HepG2 (cell line): Measurements from ENCODE around the gene TESK1. TPM values are rescaled to one million over a fixed set of nuclear protein-coding genes. Genes with fewer than 3 reads are reported as not detected.
A peak's percentile ranks its signal among the peaks of the same experiment; 100 is the strongest.

Source experiments
- FIP1L1 ChIP-seq: fragments of 200-400 bp; formaldehyde crosslinking; IDR thresholded peaks from 2 replicates; pipeline ENCODE4 v1.6.1; 2018; ENCODE audit warnings: low read depth, mild to moderate bottlenecking, low read length, moderate library complexity, borderline replicate concordance; ENCODE audit not compliant: insufficient read depth
- FOXM1 ChIP-seq: sonication (generic); formaldehyde crosslinking; IDR thresholded peaks from 2 replicates; pipeline ENCODE4 v1.5.0; 2020; ENCODE audit warnings: missing genetic modification reagents
- HES4 ChIP-seq: sonication (generic); formaldehyde crosslinking; IDR thresholded peaks from 2 replicates; pipeline ENCODE4 v1.9.0; 2021; ENCODE audit warnings: mild to moderate bottlenecking, missing genetic modification reagents, borderline replicate concordance
- MED1 ChIP-seq: sonication (generic); formaldehyde crosslinking; IDR thresholded peaks from 2 replicates; pipeline ENCODE4 v1.4.0; 2020; ENCODE audit warnings: missing genetic modification reagents
- MED13 ChIP-seq: sonication (generic); formaldehyde crosslinking; IDR thresholded peaks from 2 replicates; pipeline ENCODE4 v1.5.0; 2020; ENCODE audit warnings: missing genetic modification reagents
- NFIB ChIP-seq: sonication (generic); formaldehyde crosslinking; IDR thresholded peaks from 2 replicates; pipeline ENCODE4 v1.9.0; 2021; ENCODE audit warnings: missing genetic modification reagents, mild to moderate bottlenecking, borderline replicate concordance
- PRPF4 ChIP-seq: fragments of 200-400 bp; formaldehyde crosslinking; IDR thresholded peaks from 2 replicates; pipeline ENCODE4 v1.6.1; 2016; ENCODE audit warnings: low read length, low read depth; ENCODE audit not compliant: poor library complexity, severe bottlenecking
- SOX6 ChIP-seq, 2 experiments: fragments of 450-650 bp in 1 of 2; sonication (generic) in 1 of 2; formaldehyde crosslinking in 1 of 2; IDR thresholded peaks; 2 replicates each; pipeline versions ENCODE4 v1.4.0 to v1.6.1; 2017 to 2020; ENCODE audit warnings: antibody characterized with exemption in 1 of 2, mild to moderate bottlenecking in 1 of 2, missing genetic modification reagents in 1 of 2
- ZFP36L2 ChIP-seq: sonication (generic); formaldehyde crosslinking; IDR thresholded peaks from 2 replicates; pipeline ENCODE4 v1.4.0; 2020; ENCODE audit warnings: missing genetic modification reagents
- ZNF136 ChIP-seq: sonication (generic); formaldehyde crosslinking; IDR thresholded peaks from 2 replicates; pipeline ENCODE4 v1.8.1; 2022; ENCODE audit warnings: low read depth, mild to moderate bottlenecking, moderate library complexity, missing genetic modification reagents
- ZNF263 ChIP-seq: sonication (generic); formaldehyde crosslinking; IDR thresholded peaks from 2 replicates; pipeline ENCODE4 v1.4.0; 2020; ENCODE audit warnings: missing genetic modification reagents
- ZNF501 ChIP-seq: sonication (generic); formaldehyde crosslinking; IDR thresholded peaks from 2 replicates; pipeline ENCODE4 v1.5.1; 2020; ENCODE audit warnings: mild to moderate bottlenecking, moderate library complexity, missing genetic modification reagents
- ZNF567 ChIP-seq: sonication (generic); formaldehyde crosslinking; IDR thresholded peaks from 2 replicates; pipeline ENCODE4 v1.8.1; 2023; ENCODE audit warnings: mild to moderate bottlenecking, missing genetic modification reagents, borderline replicate concordance
- ZNF672 ChIP-seq: sonication (generic); formaldehyde crosslinking; IDR thresholded peaks from 2 replicates; pipeline ENCODE4 v1.8.1; 2022; ENCODE audit warnings: missing genetic modification reagents
- ZNF776 ChIP-seq: sonication (generic); formaldehyde crosslinking; IDR thresholded peaks from 2 replicates; pipeline ENCODE4 v1.4.0; 2020; ENCODE audit warnings: mild to moderate bottlenecking, missing genetic modification reagents
- ZNF816 ChIP-seq: sonication (generic); formaldehyde crosslinking; IDR thresholded peaks from 2 replicates; pipeline ENCODE4 v1.8.0; 2022; ENCODE audit warnings: missing genetic modification reagents, mild to moderate bottlenecking, borderline replicate concordance
- polyA plus RNA-seq, 8 experiments: library from polyadenylated mRNA; depleted of rRNA in 3 of 8; stranded (reverse) in 7 of 8; unstranded in 1 of 8; fragments of >200 nt; fragmentation: Illumina TruSeq in 4 of 8; extraction: Trizol in 4 of 8; gene quantifications; 2 replicates each; pipeline versions ENCODE4 v1.2.1 to v1.2.3, GENCODE V29; 2011 to 2016; ENCODE audit warnings: low read depth in 4 of 8, missing spikeins in 1 of 8, mixed read lengths in 1 of 8; ENCODE audit not compliant: insufficient read depth in 1 of 8
- total RNA-seq, 5 experiments: library from RNA; depleted of rRNA; stranded (reverse); fragments of >200 nt; fragmentation: Illumina TruSeq; extraction: Trizol; gene quantifications; 2 replicates each; pipeline ENCODE4 v1.2.3, GENCODE V29; 2016; ENCODE audit warnings: low read depth in 1 of 5
- TF ChIP-seq, protein P1 (sequence below): IDR thresholded peaks from 2 replicates; pipeline ENCODE4 v1.6.1; 2016; ENCODE audit warnings: control low read depth
- TF ChIP-seq, protein P2 (sequence below): sonication (generic); formaldehyde crosslinking; IDR thresholded peaks from 2 replicates; pipeline ENCODE4 v1.5.1; 2020; ENCODE audit warnings: mild to moderate bottlenecking, missing genetic modification reagents, borderline replicate concordance
- TF ChIP-seq, protein P3 (sequence below): IDR thresholded peaks from 2 replicates; pipeline ENCODE4 v1.6.1; 2012; ENCODE audit warnings: low read length, improper control_type of control experiment
- TF ChIP-seq, protein P4 (sequence below): fragments of 450-650 bp; IDR thresholded peaks from 2 replicates; pipeline ENCODE4 v1.6.1; 2016
- TF ChIP-seq, protein P5 (sequence below): IDR thresholded peaks from 2 replicates; pipeline ENCODE4 v1.6.1; 2018; ENCODE audit warnings: missing genetic modification reagents

TESK1 gene
- total and polyA plus RNA-seq, 2 of the 13 experiments (the other 11 are each of a cell fraction or from before 2014, with no cell fraction given), result 7.3 to 13.6 TPM

DNA sequence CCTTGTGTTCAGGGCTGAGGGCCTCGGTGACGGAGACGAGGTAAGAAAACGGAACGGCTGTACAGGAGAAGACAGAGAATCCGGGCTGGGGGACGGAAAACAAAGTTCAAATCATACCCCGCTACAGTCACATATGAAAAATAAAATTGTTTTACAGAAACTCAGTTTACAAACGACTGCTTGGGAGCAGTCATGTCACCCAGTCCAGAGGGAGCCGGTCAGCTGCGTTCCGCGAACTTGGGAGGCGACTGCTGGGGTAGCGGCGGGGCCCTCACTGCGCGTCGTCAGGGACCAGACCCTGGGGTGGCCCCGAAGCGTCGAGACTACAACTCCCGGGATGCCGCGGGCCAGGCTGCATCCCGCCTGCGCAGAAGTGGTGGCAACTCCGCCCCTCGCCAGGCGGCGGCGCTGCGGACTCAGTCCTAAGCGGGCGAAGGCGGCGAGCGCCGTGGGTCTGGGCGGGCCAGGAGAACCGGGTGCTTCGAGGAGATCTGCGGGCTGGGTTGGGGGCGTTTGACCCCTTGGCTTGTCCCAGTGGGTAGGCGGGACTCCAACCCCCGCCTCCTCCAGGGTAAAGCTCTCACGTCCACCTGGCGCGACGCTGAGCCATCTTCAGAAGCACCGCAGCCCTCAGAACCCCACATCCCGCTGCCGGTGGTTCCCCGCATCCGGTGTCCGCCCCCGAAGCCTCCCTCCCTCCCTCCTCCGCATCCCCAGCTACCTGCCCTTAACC, 41.6 kb downstream of the TESK1 start (continued):
- TF ChIP-seq, protein P1, sequence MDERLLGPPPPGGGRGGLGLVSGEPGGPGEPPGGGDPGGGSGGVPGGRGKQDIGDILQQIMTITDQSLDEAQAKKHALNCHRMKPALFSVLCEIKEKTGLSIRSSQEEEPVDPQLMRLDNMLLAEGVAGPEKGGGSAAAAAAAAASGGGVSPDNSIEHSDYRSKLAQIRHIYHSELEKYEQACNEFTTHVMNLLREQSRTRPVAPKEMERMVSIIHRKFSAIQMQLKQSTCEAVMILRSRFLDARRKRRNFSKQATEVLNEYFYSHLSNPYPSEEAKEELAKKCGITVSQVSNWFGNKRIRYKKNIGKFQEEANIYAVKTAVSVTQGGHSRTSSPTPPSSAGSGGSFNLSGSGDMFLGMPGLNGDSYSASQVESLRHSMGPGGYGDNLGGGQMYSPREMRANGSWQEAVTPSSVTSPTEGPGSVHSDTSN (CRISPR knock-in tag), result no peak
- TF ChIP-seq MED13 (0 out of 2 replicates have a peak, but pooled peaks have one; percentile 29), MED1 (peak; percentile 53), ZNF776 (CRISPR knock-in tag) (no peak), FIP1L1 (no peak), ZNF136 (CRISPR knock-in tag) (peak; percentile 38; the same call in 1 of the 2 replicates), PRPF4 (no peak), ZNF672 (no peak), ZNF501 (CRISPR knock-in tag) (0 out of 2 replicates have a peak, but pooled peaks have one; percentile 62), ZNF816 (CRISPR knock-in tag) (0 out of 2 replicates have a peak, but pooled peaks have one; percentile 60), ZNF567 (CRISPR knock-in tag) (0 out of 2 replicates have a peak, but pooled peaks have one; percentile 36), NFIB (CRISPR knock-in tag) (no peak), ZNF263 (CRISPR knock-in tag) (peak; percentile 46; the same call in 1 of the 2 replicates), SOX6 (IDR thresholded peaks at IDR 0.05) (no peak), SOX6 (CRISPR knock-in tag; IDR thresholded peaks at IDR 0.05) (peak; percentile 54; the same call in 1 of the 2 replicates), HES4 (CRISPR knock-in tag) (no peak), ZFP36L2 (CRISPR knock-in tag) (no peak), FOXM1 (CRISPR knock-in tag) (no peak)
- TF ChIP-seq, protein P2, sequence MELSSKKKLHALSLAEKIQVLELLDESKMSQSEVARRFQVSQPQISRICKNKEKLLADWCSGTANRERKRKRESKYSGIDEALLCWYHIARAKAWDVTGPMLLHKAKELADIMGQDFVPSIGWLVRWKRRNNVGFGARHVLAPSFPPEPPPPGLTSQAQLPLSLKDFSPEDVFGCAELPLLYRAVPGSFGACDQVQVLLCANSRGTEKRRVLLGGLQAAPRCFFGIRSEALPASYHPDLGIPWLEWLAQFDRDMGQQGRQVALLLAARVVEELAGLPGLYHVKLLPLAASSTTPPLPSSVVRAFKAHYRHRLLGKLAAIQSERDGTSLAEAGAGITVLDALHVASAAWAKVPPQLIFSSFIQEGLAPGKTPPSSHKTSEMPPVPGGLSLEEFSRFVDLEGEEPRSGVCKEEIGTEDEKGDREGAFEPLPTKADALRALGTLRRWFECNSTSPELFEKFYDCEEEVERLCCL (CRISPR knock-in tag), result no peak
- TF ChIP-seq, protein P3, sequence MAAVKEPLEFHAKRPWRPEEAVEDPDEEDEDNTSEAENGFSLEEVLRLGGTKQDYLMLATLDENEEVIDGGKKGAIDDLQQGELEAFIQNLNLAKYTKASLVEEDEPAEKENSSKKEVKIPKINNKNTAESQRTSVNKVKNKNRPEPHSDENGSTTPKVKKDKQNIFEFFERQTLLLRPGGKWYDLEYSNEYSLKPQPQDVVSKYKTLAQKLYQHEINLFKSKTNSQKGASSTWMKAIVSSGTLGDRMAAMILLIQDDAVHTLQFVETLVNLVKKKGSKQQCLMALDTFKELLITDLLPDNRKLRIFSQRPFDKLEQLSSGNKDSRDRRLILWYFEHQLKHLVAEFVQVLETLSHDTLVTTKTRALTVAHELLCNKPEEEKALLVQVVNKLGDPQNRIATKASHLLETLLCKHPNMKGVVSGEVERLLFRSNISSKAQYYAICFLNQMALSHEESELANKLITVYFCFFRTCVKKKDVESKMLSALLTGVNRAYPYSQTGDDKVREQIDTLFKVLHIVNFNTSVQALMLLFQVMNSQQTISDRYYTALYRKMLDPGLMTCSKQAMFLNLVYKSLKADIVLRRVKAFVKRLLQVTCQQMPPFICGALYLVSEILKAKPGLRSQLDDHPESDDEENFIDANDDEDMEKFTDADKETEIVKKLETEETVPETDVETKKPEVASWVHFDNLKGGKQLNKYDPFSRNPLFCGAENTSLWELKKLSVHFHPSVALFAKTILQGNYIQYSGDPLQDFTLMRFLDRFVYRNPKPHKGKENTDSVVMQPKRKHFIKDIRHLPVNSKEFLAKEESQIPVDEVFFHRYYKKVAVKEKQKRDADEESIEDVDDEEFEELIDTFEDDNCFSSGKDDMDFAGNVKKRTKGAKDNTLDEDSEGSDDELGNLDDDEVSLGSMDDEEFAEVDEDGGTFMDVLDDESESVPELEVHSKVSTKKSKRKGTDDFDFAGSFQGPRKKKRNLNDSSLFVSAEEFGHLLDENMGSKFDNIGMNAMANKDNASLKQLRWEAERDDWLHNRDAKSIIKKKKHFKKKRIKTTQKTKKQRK, result no peak
- TF ChIP-seq, protein P4, sequence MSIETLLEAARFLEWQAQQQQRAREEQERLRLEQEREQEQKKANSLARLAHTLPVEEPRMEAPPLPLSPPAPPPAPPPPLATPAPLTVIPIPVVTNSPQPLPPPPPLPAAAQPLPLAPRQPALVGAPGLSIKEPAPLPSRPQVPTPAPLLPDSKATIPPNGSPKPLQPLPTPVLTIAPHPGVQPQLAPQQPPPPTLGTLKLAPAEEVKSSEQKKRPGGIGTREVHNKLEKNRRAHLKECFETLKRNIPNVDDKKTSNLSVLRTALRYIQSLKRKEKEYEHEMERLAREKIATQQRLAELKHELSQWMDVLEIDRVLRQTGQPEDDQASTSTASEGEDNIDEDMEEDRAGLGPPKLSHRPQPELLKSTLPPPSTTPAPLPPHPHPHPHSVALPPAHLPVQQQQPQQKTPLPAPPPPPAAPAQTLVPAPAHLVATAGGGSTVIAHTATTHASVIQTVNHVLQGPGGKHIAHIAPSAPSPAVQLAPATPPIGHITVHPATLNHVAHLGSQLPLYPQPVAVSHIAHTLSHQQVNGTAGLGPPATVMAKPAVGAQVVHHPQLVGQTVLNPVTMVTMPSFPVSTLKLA, result no peak
- TF ChIP-seq, protein P5, sequence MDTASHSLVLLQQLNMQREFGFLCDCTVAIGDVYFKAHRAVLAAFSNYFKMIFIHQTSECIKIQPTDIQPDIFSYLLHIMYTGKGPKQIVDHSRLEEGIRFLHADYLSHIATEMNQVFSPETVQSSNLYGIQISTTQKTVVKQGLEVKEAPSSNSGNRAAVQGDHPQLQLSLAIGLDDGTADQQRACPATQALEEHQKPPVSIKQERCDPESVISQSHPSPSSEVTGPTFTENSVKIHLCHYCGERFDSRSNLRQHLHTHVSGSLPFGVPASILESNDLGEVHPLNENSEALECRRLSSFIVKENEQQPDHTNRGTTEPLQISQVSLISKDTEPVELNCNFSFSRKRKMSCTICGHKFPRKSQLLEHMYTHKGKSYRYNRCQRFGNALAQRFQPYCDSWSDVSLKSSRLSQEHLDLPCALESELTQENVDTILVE (CRISPR knock-in tag), result no peak
